GM21367 (cell line): Measurements from ENCODE around the gene ATL2.
"Not testable (repeated sequence)": the region's sequence is repeated elsewhere in the genome, so short reads cannot be mapped to it uniquely, and the experiment has no call there.

Experiments
- ATAC-seq: cut with Tn5 transposase; IDR thresholded peaks from one replicate; pipeline ENCODE4 v1.9.1; 2021; ENCODE audit not compliant: unreplicated experiment

The ATL2 gene

GRCh38 chr2:38277245-38278116 is 99.6 kb downstream of the ATL2 start:
- ATAC-seq, result no peak

GRCh38 chr2:38274286-38275276 is 102.5 kb downstream of the ATL2 start:
- no peak for ATAC-seq

- no peak for ATAC-seq
Measured at GRCh38 chr2:38271697-38272096, 105.4 kb downstream of the ATL2 start.

GRCh38 chr2:38269421-38269820 is 107.7 kb downstream of the ATL2 start:
- ATAC-seq, result no peak

GRCh38 chr2:38268691-38269327 is 108.3 kb downstream of the ATL2 start:
- no peak for ATAC-seq

GRCh38 chr2:38268001-38268400 is 109.1 kb downstream of the ATL2 start:
- ATAC-seq, result no peak

GRCh38 chr2:38267270-38267925 is 109.7 kb downstream of the ATL2 start:
- ATAC-seq, result no peak

- no peak for ATAC-seq
Measured at GRCh38 chr2:38266382-38267061, 110.6 kb downstream of the ATL2 start.

GRCh38 chr2:38265461-38265860 is 111.6 kb downstream of the ATL2 start:
- ATAC-seq, result no peak

- no peak for ATAC-seq
Measured at GRCh38 chr2:38264396-38265221, 112.5 kb downstream of the ATL2 start.

GRCh38 chr2:38263293-38263692 is 113.8 kb downstream of the ATL2 start:
- ATAC-seq, result no peak

- no peak for ATAC-seq
Measured at GRCh38 chr2:38262069-38262871, 114.8 kb downstream of the ATL2 start.

- no peak for ATAC-seq
Measured at GRCh38 chr2:38261569-38262068, 115.5 kb downstream of the ATL2 start.

- ATAC-seq, result no peak
Measured at GRCh38 chr2:38260972-38261371, 116.1 kb downstream of the ATL2 start.

- ATAC-seq, result no peak
Measured at GRCh38 chr2:38260469-38260868, 116.6 kb downstream of the ATL2 start.

- ATAC-seq, result no peak
Measured at GRCh38 chr2:38259311-38259710, 117.8 kb downstream of the ATL2 start.

GRCh38 chr2:38257680-38258079 is 119.4 kb downstream of the ATL2 start:
- ATAC-seq, result not testable (repeated sequence)

- no peak for ATAC-seq
Measured at GRCh38 chr2:38256610-38257009, 120.5 kb downstream of the ATL2 start.
